Brain (organoid and tissue), 1 donor: ENCODE results near the gene MT1E. TPM values are rescaled to one million over a fixed set of nuclear protein-coding genes. Genes with fewer than 3 reads are reported as not detected.

Source experiments
- polyA plus RNA-seq: library from polyadenylated mRNA; stranded (reverse); fragments of 350-450 nt; fragmentation: Illumina TruSeq; extraction: RNeasy Lipid Tissue Mini Kit (QIAGEN cat#74804); gene quantifications from one replicate; pipeline ENCODE4 v1.2.3, GENCODE V29; 2015; ENCODE audit warnings: low read depth, low replicate concordance; ENCODE audit not compliant: insufficient read depth

The MT1E gene
- polyA plus RNA-seq, 1 donor from 2014 or later, result 112 TPM

Other genes with a start within 250 kb of the MT1E start
- 46.2 TPM for gene AMFR, start 200.2 kb upstream of the MT1E start, polyA plus RNA-seq
- 61.8 TPM for gene NUDT21, start 174.4 kb upstream of the MT1E start, polyA plus RNA-seq
- gene OGFOD1, start 174.2 kb upstream of the MT1E start, polyA plus RNA-seq, result 26.2 TPM
- 65.6 TPM for gene BBS2, start 105.8 kb upstream of the MT1E start, polyA plus RNA-seq
- gene MT4, start 60.7 kb upstream of the MT1E start, polyA plus RNA-seq, result not detected
- gene MT3, start 36.3 kb upstream of the MT1E start, polyA plus RNA-seq, result 874 TPM
- 280 TPM for gene MT2A, start 17.2 kb upstream of the MT1E start, polyA plus RNA-seq
- gene MT1M, start 6.9 kb downstream of the MT1E start, polyA plus RNA-seq, result 33.3 TPM
- gene MT1A, start 12.9 kb downstream of the MT1E start, polyA plus RNA-seq, result 2.2 TPM
- gene MT1B, start 26.1 kb downstream of the MT1E start, polyA plus RNA-seq, result not detected
- gene MT1F, start 32.2 kb downstream of the MT1E start, polyA plus RNA-seq, result 167 TPM
- 101 TPM for gene MT1G, start 42.3 kb downstream of the MT1E start, polyA plus RNA-seq
- 6.6 TPM for gene MT1H, start 44.0 kb downstream of the MT1E start, polyA plus RNA-seq
- 108 TPM for gene MT1X, start 56.7 kb downstream of the MT1E start, polyA plus RNA-seq
- 79.2 TPM for gene NUP93, start 104.3 kb downstream of the MT1E start, polyA plus RNA-seq
- gene SLC12A3, start 239.4 kb downstream of the MT1E start, polyA plus RNA-seq, result not detected